Choroid plexus epithelial cell (primary cell): ENCODE results near the gene MTRR.
"Not testable (repeated sequence)": the region's sequence is repeated elsewhere in the genome, so short reads cannot be mapped to it uniquely, and the experiment has no call there.

Experiments used
- DNase-seq: peaks from one replicate; pipeline ENCODE4 v3.0.0-alpha.2; 2010; ENCODE audit warnings: low read depth
- H3K4me3 ChIP-seq: 2 replicates; pipeline ENCODE4 v1.5.1; 2011; ENCODE audit warnings: low read depth, mild to moderate bottlenecking, control low read depth, low read length, moderate library complexity
- CTCF ChIP-seq: conservative IDR thresholded peaks from 2 replicates; pipeline ENCODE4 v1.5.1; 2011; ENCODE audit warnings: low read depth, mild to moderate bottlenecking, control low read depth, inconsistent platforms, low read length, moderate library complexity

MTRR gene

DNA sequence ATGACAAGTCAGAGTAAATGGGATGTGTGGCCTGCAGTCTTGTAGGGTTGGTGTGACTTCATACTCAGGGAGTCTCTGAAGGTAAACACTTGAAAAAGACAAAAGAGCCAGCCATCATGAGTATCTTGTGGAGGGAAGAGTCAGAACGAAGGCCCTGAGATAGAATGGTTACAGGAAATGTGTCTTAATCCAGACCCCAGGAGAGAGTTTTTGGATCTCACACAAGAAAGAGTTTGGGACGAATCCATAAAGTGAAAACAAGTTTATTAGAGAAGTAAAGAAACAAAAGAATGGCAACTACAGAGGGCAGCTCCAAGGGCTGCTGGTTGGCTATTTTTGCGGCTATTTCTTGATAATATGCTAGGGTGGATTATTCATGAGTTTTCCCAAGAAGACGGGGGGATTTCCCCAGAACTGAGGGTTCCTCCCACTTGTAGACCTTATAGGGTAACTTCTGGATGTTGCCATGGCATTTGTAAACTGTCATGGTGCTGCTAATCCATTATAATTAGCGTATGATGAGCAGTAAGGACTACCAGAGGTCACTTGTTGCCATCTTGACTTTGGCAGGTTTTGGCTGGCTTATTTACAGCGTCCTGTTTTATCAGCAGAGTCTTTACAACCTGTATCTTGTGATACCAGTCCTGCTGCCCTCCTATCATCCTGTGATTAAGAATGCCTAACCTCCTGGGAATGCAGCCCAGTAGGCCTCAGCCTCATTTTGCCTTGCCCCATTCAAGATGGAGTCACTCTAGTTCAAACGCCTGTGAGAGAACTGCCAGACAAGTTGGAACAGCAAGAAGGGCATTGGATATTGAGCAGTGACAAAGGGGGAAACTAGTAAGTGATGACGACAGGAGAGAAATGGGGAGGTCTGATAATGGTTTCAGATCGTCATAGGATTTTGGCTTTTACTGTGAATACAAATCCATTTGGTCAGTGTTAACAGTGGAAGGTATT, 34.0 kb downstream of the MTRR start:
- TF ChIP-seq CTCF, result no peak
- no peak for DNase-seq
- no peak overlapping the region for H3K4me3 ChIP-seq

- peak; percentile 83 for DNase-seq
- no peak for TF ChIP-seq CTCF
Measured at GRCh38 chr5:7904170-7904569, 35.2 kb downstream of the MTRR start.

GRCh38 chr5:7907612-7908011, 38.7 kb downstream of the MTRR start:
- no peak for DNase-seq
- TF ChIP-seq CTCF, result no peak

More at GRCh38 chr5:7904170-7904569, 35.2 kb downstream of the MTRR start:
- H3K4me3 ChIP-seq, result no peak overlapping the region

DNA sequence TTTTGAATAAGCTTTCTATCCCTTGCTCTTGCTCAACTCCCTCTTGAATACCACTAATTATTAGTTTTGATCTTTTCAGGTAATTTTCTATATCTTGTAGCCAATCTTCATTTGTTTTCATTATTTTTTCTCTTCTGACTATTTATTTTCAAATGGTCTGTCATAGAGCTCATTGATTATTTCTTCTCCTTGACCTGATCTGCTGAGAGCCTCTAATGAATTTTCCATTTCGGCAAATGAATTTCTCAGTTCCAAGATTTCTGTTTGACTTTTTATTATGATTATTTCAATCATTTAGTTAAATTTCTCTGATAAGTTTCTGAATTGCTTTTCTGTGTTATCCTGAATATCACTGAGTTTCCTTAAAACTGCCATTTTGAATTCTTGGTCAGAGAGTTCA, 39.4 kb downstream of the MTRR start:
- DNase-seq, result no peak
- no peak for TF ChIP-seq CTCF
- H3K4me3 ChIP-seq, result no peak overlapping the region

More at GRCh38 chr5:7907612-7908011, 38.7 kb downstream of the MTRR start:
- H3K4me3 ChIP-seq, result no peak overlapping the region

GRCh38 chr5:7910738-7911428, 41.9 kb downstream of the MTRR start:
- H3K4me3 ChIP-seq, result no peak overlapping the region
- no peak for TF ChIP-seq CTCF
- no peak for DNase-seq

DNA sequence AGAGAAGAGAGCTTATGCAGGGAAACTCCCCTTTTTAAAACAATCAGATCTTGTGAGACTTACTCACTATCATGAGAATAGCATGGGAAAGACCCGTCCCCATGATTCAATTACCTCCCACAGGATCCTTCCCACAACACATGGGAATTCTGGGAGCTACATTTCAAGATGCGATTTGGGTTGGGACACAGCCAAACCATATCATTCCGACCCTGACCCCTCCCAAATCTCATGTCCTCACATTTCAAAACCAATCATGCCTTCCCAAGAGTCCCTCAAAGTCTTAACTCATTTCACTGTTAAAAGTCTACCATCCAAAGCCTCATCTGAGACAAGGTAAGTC, 42.5 kb downstream of the MTRR start:
- DNase-seq, H3K4me3 ChIP-seq: not testable (repeated sequence)

- H3K4me3 ChIP-seq, result no peak overlapping the region
- DNase-seq, result no peak
- TF ChIP-seq CTCF, result no peak
Measured at GRCh38 chr5:7916171-7916804, 47.3 kb downstream of the MTRR start.
